ENCODE measurements around the gene HS3ST5.

GRCh38 chr6:114377881-114378280 is 35.1 kb upstream of the HS3ST5 start:
- TF ChIP-seq POLR2A (IDR thresholded peaks at IDR 0.05), result no peak
- no peak for TF ChIP-seq CTCF (IDR thresholded peaks at IDR 0.05)
- TF ChIP-seq EP300 (IDR thresholded peaks at IDR 0.05), result no peak

Measured in stomach (tissue), 4 donors.